T-helper 2 cell treated with Interferon-gamma antibody and Interleukin-4, amounts not matched to agents 100 ng/mL and 5 ng/mL, for 36 hours (primary cell): Measurements from ENCODE around the gene NRN1L. TPM values are rescaled to one million over a fixed set of nuclear protein-coding genes. Genes with fewer than 3 reads are reported as not detected.

Source experiments
- intact Hi-C: fragments of 100-400 bp; cut with micrococcal nuclease; formaldehyde crosslinking; loops from one replicate; pipeline ENCODE4 v1.15.1; 2023
- total RNA-seq: library from RNA; stranded (reverse); gene quantifications from 2 replicates; pipeline ENCODE4 v1.2.3, GENCODE V29; 2022

Gene NRN1L
- total RNA-seq, 1 donor from 2014 or later, result 0.61 TPM

GRCh38 chr16:67934306-67935100 is 49.8 kb downstream of the NRN1L start:
- intact Hi-C loops, result loop anchor here (1.0 to 5.0 kb wide), 6 partner anchors 41 to 453 kb away; partner anchors contain the start of genes ATP6V0D1, CTCF, NFATC3 and PSKH1

- intact Hi-C loops, result loop anchor here (1.0 to 5.0 kb wide), 6 partner anchors 42 to 454 kb away; partner anchors contain the start of genes ATP6V0D1, CTCF, NFATC3 and PSKH1
Observed at GRCh38 chr16:67935101-67935401, 50.4 kb downstream of the NRN1L start.

- intact Hi-C loops, result loop anchor here (1.0 to 5.0 kb wide), 13 partner anchors 33 to 454 kb away; partner anchors contain the start of genes ACD, ATP6V0D1, CTCF and NFATC3
Observed at GRCh38 chr16:67935402-67936123, 50.9 kb downstream of the NRN1L start.

Other genes with a start within 250 kb of the NRN1L start
- gene CARMIL2, start 239.7 kb upstream of the NRN1L start, total RNA-seq, result 178 and 195 TPM in 2 replicates
- 39.1 and 41.1 TPM in 2 replicates for gene ACD, start 224.6 kb upstream of the NRN1L start, total RNA-seq
- 10.1 TPM in 2 replicates for gene PARD6A, start 223.9 kb upstream of the NRN1L start, total RNA-seq
- 5.1 and 6.8 TPM in 2 replicates for gene ENKD1, start 218.1 kb upstream of the NRN1L start, total RNA-seq
- gene C16orf86, start 218.1 kb upstream of the NRN1L start, total RNA-seq, result 0.95 and 1.9 TPM in 2 replicates
- 12.1 and 14.2 TPM in 2 replicates for gene GFOD2, start 165.6 kb upstream of the NRN1L start, total RNA-seq
- gene RANBP10, start 78.3 kb upstream of the NRN1L start, total RNA-seq, result 22.7 and 23.2 TPM in 2 replicates
- gene TSNAXIP1, start 78.0 kb upstream of the NRN1L start, total RNA-seq, result 0.36 and 0.73 TPM in 2 replicates
- gene THAP11, start 42.6 kb upstream of the NRN1L start, total RNA-seq, result 44.3 and 45.8 TPM in 2 replicates
- gene NUTF2, start 38.0 kb upstream of the NRN1L start, total RNA-seq, result 138 and 143 TPM in 2 replicates
- 54.2 and 54.4 TPM in 2 replicates for gene CENPT, start 37.2 kb upstream of the NRN1L start, total RNA-seq
- gene EDC4, start 11.8 kb upstream of the NRN1L start, total RNA-seq, result 106 and 112 TPM in 2 replicates
- gene PSKH1, start 8.4 kb downstream of the NRN1L start, total RNA-seq, result 20.7 and 22.1 TPM in 2 replicates
- gene CTRL, start 47.0 kb downstream of the NRN1L start, total RNA-seq, result 9.6 and 11.9 TPM in 2 replicates
- gene PSMB10, start 52.0 kb downstream of the NRN1L start, total RNA-seq, result 335 and 352 TPM in 2 replicates
- 16.8 and 20.5 TPM in 2 replicates for gene LCAT, start 59.2 kb downstream of the NRN1L start, total RNA-seq
- 40.2 and 41.9 TPM in 2 replicates for gene SLC12A4, start 83.8 kb downstream of the NRN1L start, total RNA-seq
- 0.14 TPM in 1 of 2 replicates, not detected in the other for gene DPEP3, start 95.6 kb downstream of the NRN1L start, total RNA-seq
- gene DPEP2, start 114.6 kb downstream of the NRN1L start, total RNA-seq, result 14.8 and 16.8 TPM in 2 replicates
- gene DPEP2NB, start 131.0 kb downstream of the NRN1L start, total RNA-seq, result not detected in 2 replicates
- gene DDX28, start 138.3 kb downstream of the NRN1L start, total RNA-seq, result 14.5 and 16.5 TPM in 2 replicates
- gene DUS2, start 138.4 kb downstream of the NRN1L start, total RNA-seq, result 23.8 and 25.0 TPM in 2 replicates
- gene NFATC3, start 200.5 kb downstream of the NRN1L start, total RNA-seq, result 203 and 205 TPM in 2 replicates